Activated CD8-positive, alpha-beta T cell treated with anti-CD3 and anti-CD28 coated beads for 36 hours (primary cell): ENCODE measurements around the gene CWC22. TPM values are rescaled to one million over a fixed set of nuclear protein-coding genes. Genes with fewer than 3 reads are reported as not detected.
"Not testable (repeated sequence)": the region's sequence is repeated elsewhere in the genome, so short reads cannot be mapped to it uniquely, and the experiment has no call there.

ENCODE experiments used
- ATAC-seq: fragments of 200-7000 bp; cut with Tn5 transposase; one replicate; pipeline ENCODE4 v1.10.0; 2021; ENCODE audit warnings: mild to moderate bottlenecking, moderate library complexity
- CTCF ChIA-PET: fragments of 350-600 bp; sonication (Branson Sonifier 250); formaldehyde crosslinking; loops from one replicate; lab custom pipeline; 2021; ENCODE audit warnings: antibody characterized with exemption; lab: Charles Lee
- POLR2A ChIA-PET: fragments of 350-600 bp; sonication (Branson Sonifier 250); formaldehyde crosslinking; loops from one replicate; lab custom pipeline; 2021; ENCODE audit warnings: antibody characterized with exemption; lab: Charles Lee
- DNase-seq: peaks from one replicate; pipeline ENCODE4 v3.0.0-alpha.2; 2020
- H3K27ac Mint-ChIP-seq: one replicate; pipeline ENCODE4 v1.8.0; 2021; ENCODE audit warnings: mild to moderate bottlenecking, mixed read lengths
- H3K27me3 Mint-ChIP-seq: one replicate; pipeline ENCODE4 v1.8.0; 2021; ENCODE audit warnings: mixed read lengths
- H3K36me3 Mint-ChIP-seq: one replicate; pipeline ENCODE4 v1.8.0; 2021; ENCODE audit warnings: low read depth, mixed read lengths
- H3K4me1 Mint-ChIP-seq: one replicate; pipeline ENCODE4 v1.8.0; 2021; ENCODE audit warnings: low read depth, mixed read lengths
- H3K4me3 Mint-ChIP-seq: one replicate; pipeline ENCODE4 v1.8.0; 2021; ENCODE audit warnings: mild to moderate bottlenecking, moderate library complexity, mixed read lengths
- H3K9me3 Mint-ChIP-seq: one replicate; pipeline ENCODE4 v1.8.0; 2021; ENCODE audit warnings: mixed read lengths
- CTCF ChIP-seq: fragments of 200-600 bp; IDR thresholded peaks from one replicate; pipeline ENCODE4 v1.8.0; 2022; ENCODE audit warnings: antibody characterized with exemption, mild to moderate bottlenecking
- intact Hi-C: fragments of 100-400 bp; cut with micrococcal nuclease; formaldehyde crosslinking; loops from one replicate; pipeline ENCODE4 v1.10.0; 2022
- total RNA-seq, 2 experiments: library from RNA; stranded (reverse); gene quantifications; one replicate each; pipeline ENCODE4 v1.2.3, GENCODE V29; 2021

CWC22 gene
- total RNA-seq, 2 experiments from 2014 or later: 23.4 to 23.9 TPM

GRCh38 chr2:179936141-179936540 is 71.0 kb downstream of the CWC22 start:
- ATAC-seq (no peak), DNase-seq (no peak)
- intact Hi-C loops: no loop called here
- H3K4me1 Mint-ChIP-seq: no peaks in the 10 kb centered on the region
- ChIA-PET POLR2A (interaction anchor here (0.8 kb wide), 1 partner anchor 67 kb away, joined by 3 read pairs; no protein-coding TSS in a partner anchor), CTCF (interaction anchor here (0.8 to 1.8 kb wide), 6 partner anchors 9 to 108 kb away, joined by 3 to 10 read pairs (median 4); no protein-coding TSS in a partner anchor)
- no peaks in the 10 kb centered on the region for H3K27me3 Mint-ChIP-seq
- H3K36me3 Mint-ChIP-seq: peaks cover 30% of the 10 kb centered on the region
- no peak overlapping the region for H3K27ac Mint-ChIP-seq
- H3K9me3 Mint-ChIP-seq: peaks cover 5% of the 10 kb centered on the region
- TF ChIP-seq CTCF: no peak
- no peak overlapping the region for H3K4me3 Mint-ChIP-seq

GRCh38 chr2:179932786-179933185 is 74.3 kb downstream of the CWC22 start:
- DNase-seq: no peak
- H3K9me3 Mint-ChIP-seq: peaks cover 24% of the 10 kb centered on the region
- ChIA-PET CTCF (interaction anchor here (1.2 kb wide), 1 partner anchor 10 kb away, joined by 3 read pairs; no protein-coding TSS in a partner anchor), POLR2A (no interaction called here)
- no peak for ATAC-seq
- H3K27ac Mint-ChIP-seq: no peak overlapping the region
- no peak overlapping the region for H3K4me3 Mint-ChIP-seq
- TF ChIP-seq CTCF: no peak
- H3K4me1 Mint-ChIP-seq: no peaks in the 10 kb centered on the region
- peaks cover 44% of the 10 kb centered on the region for H3K36me3 Mint-ChIP-seq
- intact Hi-C loops: no loop called here
- no peaks in the 10 kb centered on the region for H3K27me3 Mint-ChIP-seq

- H3K27me3 Mint-ChIP-seq: no peaks in the 10 kb centered on the region
- peaks cover 30% of the 10 kb centered on the region for H3K9me3 Mint-ChIP-seq
- H3K27ac Mint-ChIP-seq: no peak overlapping the region
- DNase-seq (no peak), ATAC-seq (no peak)
- POLR2A ChIA-PET: no interaction called here
- CTCF ChIA-PET: interaction anchor here (1.2 kb wide), 1 partner anchor 9 kb away, joined by 3 read pairs; no protein-coding TSS in a partner anchor
- no peaks in the 10 kb centered on the region for H3K4me1 Mint-ChIP-seq
- intact Hi-C loops: no loop called here
- no peak for TF ChIP-seq CTCF
- H3K36me3 Mint-ChIP-seq: peaks cover 47% of the 10 kb centered on the region
- H3K4me3 Mint-ChIP-seq: no peak overlapping the region
Observed at GRCh38 chr2:179931502-179931901, 75.6 kb downstream of the CWC22 start.

- H3K27me3 Mint-ChIP-seq, intact Hi-C loops, DNase-seq, H3K4me1 Mint-ChIP-seq, POLR2A ChIA-PET, H3K27ac Mint-ChIP-seq, H3K4me3 Mint-ChIP-seq, ATAC-seq, CTCF ChIA-PET: not testable (repeated sequence)
- H3K36me3 Mint-ChIP-seq: peaks cover 46% of the 10 kb centered on the region
- H3K9me3 Mint-ChIP-seq: peaks cover 37% of the 10 kb centered on the region
Observed at GRCh38 chr2:179929997-179930396, 77.1 kb downstream of the CWC22 start.

- intact Hi-C loops: no loop called here
- H3K9me3 Mint-ChIP-seq: peaks cover 37% of the 10 kb centered on the region
Observed at GRCh38 chr2:179927041-179927440, 80.1 kb downstream of the CWC22 start.

More at GRCh38 chr2:179927041-179927440, 80.1 kb downstream of the CWC22 start:
- peaks cover 30% of the 10 kb centered on the region for H3K36me3 Mint-ChIP-seq
- TF ChIP-seq CTCF: no peak
- H3K4me1 Mint-ChIP-seq: no peaks in the 10 kb centered on the region
- ChIA-PET POLR2A (no interaction called here), CTCF (interaction anchor here (1.0 kb wide), 1 partner anchor 9 kb away, joined by 4 read pairs; no protein-coding TSS in a partner anchor)
- no peak for ATAC-seq
- H3K4me3 Mint-ChIP-seq: no peak overlapping the region
- H3K27me3 Mint-ChIP-seq: no peaks in the 10 kb centered on the region
- DNase-seq: no peak
- H3K27ac Mint-ChIP-seq: no peak overlapping the region
